SH-SY5Y (cell line): ENCODE measurements around the gene FNDC8.
A peak's percentile ranks its signal among the peaks of the same experiment; 100 is the strongest.

ENCODE experiments used
- GATA2 ChIP-seq: IDR thresholded peaks from 2 replicates; pipeline ENCODE4 v1.6.1; 2011; ENCODE audit warnings: mild to moderate bottlenecking, low read depth, low read length
- GATA3 ChIP-seq: IDR thresholded peaks from 2 replicates; pipeline ENCODE4 v1.6.1; 2011; ENCODE audit warnings: low read depth, mild to moderate bottlenecking, low read length, moderate library complexity

The FNDC8 gene

GRCh38 chr17:35146214-35146833 is 24.9 kb downstream of the FNDC8 start:
- TF ChIP-seq GATA2 = no peak
- no peak for TF ChIP-seq GATA3

- TF ChIP-seq GATA3 (no peak), GATA2 (no peak)
These were observed 26.0 kb downstream of the FNDC8 start, which contains the start of gene UNC45B for GRCh38 chr17:35147375-35147905. Gene UNC45B, plus strand, starts transcription at chr17:35147817. Its CDS starts 447 bp downstream, at chr17:35148264.

GRCh38 chr17:35148144-35148543 is 26.7 kb downstream of the FNDC8 start:
- no peak for TF ChIP-seq GATA3
- TF ChIP-seq GATA2 = no peak

- no peak for TF ChIP-seq GATA3
These were observed 28.5 kb downstream of the FNDC8 start for GRCh38 chr17:35149941-35150340.

- TF ChIP-seq GATA3 = no peak
- TF ChIP-seq GATA2 = no peak
These were observed 31.2 kb downstream of the FNDC8 start for GRCh38 chr17:35152421-35153140.

- TF ChIP-seq GATA3 = no peak
These were observed 33.1 kb downstream of the FNDC8 start for GRCh38 chr17:35154196-35155165.

GRCh38 chr17:35155246-35155645 is 33.8 kb downstream of the FNDC8 start:
- TF ChIP-seq GATA2 (no peak), GATA3 (no peak)

- TF ChIP-seq GATA3 (no peak), GATA2 (no peak)
These were observed 38.5 kb downstream of the FNDC8 start for GRCh38 chr17:35159940-35160339.

- no peak for TF ChIP-seq GATA2
- TF ChIP-seq GATA3 = no peak
These were observed 39.2 kb downstream of the FNDC8 start for GRCh38 chr17:35160354-35161201.

- TF ChIP-seq GATA2 = peak; percentile 25; the same call in 1 of the 2 replicates
- no peak for TF ChIP-seq GATA3
These were observed 39.9 kb downstream of the FNDC8 start for GRCh38 chr17:35161281-35161761.

- TF ChIP-seq GATA2 = no peak
- no peak for TF ChIP-seq GATA3
These were observed 41.3 kb downstream of the FNDC8 start for GRCh38 chr17:35162755-35163154.

- TF ChIP-seq GATA3 (no peak), GATA2 (no peak)
These were observed 42.5 kb downstream of the FNDC8 start for GRCh38 chr17:35163886-35164285.

- TF ChIP-seq GATA2 = no peak
- no peak for TF ChIP-seq GATA3
These were observed 43.3 kb downstream of the FNDC8 start for GRCh38 chr17:35164716-35165115.

- TF ChIP-seq GATA2 = no peak
These were observed 45.1 kb downstream of the FNDC8 start for GRCh38 chr17:35166526-35166925.
